ENCODE results near the gene FBLN1.

FBLN1 gene

GRCh38 chr22:45599836-45600577 lies 97.3 kb downstream of the FBLN1 start:
- no peaks in the 10 kb centered on the region for H3K9me3 ChIP-seq (ENCODE audit: insufficient read depth, low read depth, low read length)
- H3K79me2 ChIP-seq (ENCODE audit: insufficient read depth, low read length), result no peaks in the 10 kb centered on the region
- no peak overlapping the region for H3K9ac ChIP-seq (ENCODE audit: low read depth, low read length, poor library complexity, severe bottlenecking)
- H3K4me2 ChIP-seq (ENCODE audit: low read depth, low read length, poor library complexity, severe bottlenecking), result no peak overlapping the region
- H3K4me1 ChIP-seq (ENCODE audit: insufficient read depth, low read length, poor library complexity, severe bottlenecking), result peaks cover 33% of the 10 kb centered on the region
- no peaks in the 10 kb centered on the region for H3K27me3 ChIP-seq (ENCODE audit: insufficient read depth, low read length, poor library complexity, severe bottlenecking)
- H3K9me2 ChIP-seq (replicated peaks; ENCODE audit: low read depth, low read length), result no peaks in the 10 kb centered on the region
- no peaks in the 10 kb centered on the region for H3K36me3 ChIP-seq (ENCODE audit: insufficient read depth, low read length)
- TF ChIP-seq, protein P1, sequence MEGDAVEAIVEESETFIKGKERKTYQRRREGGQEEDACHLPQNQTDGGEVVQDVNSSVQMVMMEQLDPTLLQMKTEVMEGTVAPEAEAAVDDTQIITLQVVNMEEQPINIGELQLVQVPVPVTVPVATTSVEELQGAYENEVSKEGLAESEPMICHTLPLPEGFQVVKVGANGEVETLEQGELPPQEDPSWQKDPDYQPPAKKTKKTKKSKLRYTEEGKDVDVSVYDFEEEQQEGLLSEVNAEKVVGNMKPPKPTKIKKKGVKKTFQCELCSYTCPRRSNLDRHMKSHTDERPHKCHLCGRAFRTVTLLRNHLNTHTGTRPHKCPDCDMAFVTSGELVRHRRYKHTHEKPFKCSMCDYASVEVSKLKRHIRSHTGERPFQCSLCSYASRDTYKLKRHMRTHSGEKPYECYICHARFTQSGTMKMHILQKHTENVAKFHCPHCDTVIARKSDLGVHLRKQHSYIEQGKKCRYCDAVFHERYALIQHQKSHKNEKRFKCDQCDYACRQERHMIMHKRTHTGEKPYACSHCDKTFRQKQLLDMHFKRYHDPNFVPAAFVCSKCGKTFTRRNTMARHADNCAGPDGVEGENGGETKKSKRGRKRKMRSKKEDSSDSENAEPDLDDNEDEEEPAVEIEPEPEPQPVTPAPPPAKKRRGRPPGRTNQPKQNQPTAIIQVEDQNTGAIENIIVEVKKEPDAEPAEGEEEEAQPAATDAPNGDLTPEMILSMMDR (conservative IDR thresholded peaks at IDR 0.05; ENCODE audit: low read length), result no peak
- H4K20me1 ChIP-seq (ENCODE audit: insufficient read depth, low read length, poor library complexity, severe bottlenecking), result no peaks in the 10 kb centered on the region
- no peak overlapping the region for H2AFZ ChIP-seq (ENCODE audit: low read length)
- no peak overlapping the region for H3K4me3 ChIP-seq (ENCODE audit: low read length, poor library complexity, severe bottlenecking)
- H3F3A ChIP-seq (ENCODE audit: low read depth), result peaks cover 4% of the 10 kb centered on the region; the same call in 1 of the 2 replicates

DNA sequence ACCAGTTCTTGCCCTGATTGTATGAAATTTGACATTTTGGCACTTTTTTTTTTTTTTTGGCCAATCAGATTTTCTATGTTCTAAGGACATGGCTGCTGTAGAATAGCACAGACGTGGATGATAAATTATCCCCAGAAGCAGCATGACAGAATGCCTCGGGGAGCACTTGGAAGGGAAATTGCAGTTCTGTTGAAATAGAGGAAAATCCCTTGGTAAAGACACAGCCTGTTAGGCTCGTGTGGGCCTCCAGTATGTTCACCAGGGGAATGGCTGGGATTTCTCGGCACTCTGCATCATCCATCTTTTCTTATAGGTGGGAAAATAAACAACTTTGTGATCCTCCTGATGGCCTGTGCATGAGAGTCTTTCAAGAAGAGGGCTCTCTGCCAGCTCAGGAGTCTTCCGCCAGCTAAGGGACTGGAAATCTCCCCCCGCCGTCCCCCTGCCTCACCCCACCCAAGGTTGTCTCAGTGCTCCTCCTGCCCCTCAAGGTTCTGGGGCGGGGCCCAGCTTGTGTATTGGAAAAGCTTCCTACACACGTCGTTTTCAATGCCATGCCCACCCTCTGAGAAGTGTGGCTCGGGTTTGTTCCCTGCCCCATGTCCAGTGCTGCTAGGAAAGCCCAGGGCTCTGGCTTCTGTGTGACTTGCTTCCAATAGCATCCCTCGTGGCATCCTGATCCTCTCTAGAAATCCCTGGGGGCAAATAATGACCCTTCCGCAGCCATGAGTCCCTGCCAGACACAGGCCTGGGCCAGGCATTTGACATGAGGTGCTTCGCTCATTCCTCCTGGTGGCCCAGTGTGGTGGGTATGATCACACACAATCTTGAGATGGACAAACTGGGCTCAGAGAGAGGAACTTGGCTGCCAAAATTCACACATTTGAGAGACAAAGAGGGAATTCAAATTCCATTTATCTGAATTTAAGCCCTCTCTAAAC lies 98.4 kb downstream of the FBLN1 start:
- Histone ChIP-seq H3K9me2 (replicated peaks; ENCODE audit: low read depth, low read length) (no peaks in the 10 kb centered on the region), H3K4me1 (ENCODE audit: insufficient read depth, low read length, poor library complexity, severe bottlenecking) (peaks cover 42% of the 10 kb centered on the region), H3K9me3 (ENCODE audit: insufficient read depth, low read depth, low read length) (no peaks in the 10 kb centered on the region), H3K4me2 (ENCODE audit: low read depth, low read length, poor library complexity, severe bottlenecking) (no peak overlapping the region), H3K36me3 (ENCODE audit: insufficient read depth, low read length) (no peaks in the 10 kb centered on the region), H3F3A (ENCODE audit: low read depth) (peaks cover 4% of the 10 kb centered on the region; the same call in 1 of the 2 replicates), H3K79me2 (ENCODE audit: insufficient read depth, low read length) (no peaks in the 10 kb centered on the region), H2AFZ (ENCODE audit: low read length) (no peak overlapping the region), H3K27me3 (ENCODE audit: insufficient read depth, low read length, poor library complexity, severe bottlenecking) (no peaks in the 10 kb centered on the region), H3K4me3 (ENCODE audit: low read length, poor library complexity, severe bottlenecking) (no peak overlapping the region), H3K9ac (ENCODE audit: low read depth, low read length, poor library complexity, severe bottlenecking) (no peak overlapping the region), H4K20me1 (ENCODE audit: insufficient read depth, low read length, poor library complexity, severe bottlenecking) (no peaks in the 10 kb centered on the region)
- TF ChIP-seq, protein P1 (conservative IDR thresholded peaks at IDR 0.05; ENCODE audit: low read length), result no peak
- no peak for TF ChIP-seq EZH2phosphoT487 (IDR thresholded peaks at IDR 0.05; ENCODE audit: borderline replicate concordance)

- Histone ChIP-seq H3K4me3 (ENCODE audit: low read length, poor library complexity, severe bottlenecking) (peak overlapping the region; percentile 26), H3K27me3 (ENCODE audit: insufficient read depth, low read length, poor library complexity, severe bottlenecking) (no peaks in the 10 kb centered on the region), H3K9ac (ENCODE audit: low read depth, low read length, poor library complexity, severe bottlenecking) (peak overlapping the region; percentile 69)
Observed at GRCh38 chr22:45602004-45602733, 99.5 kb downstream of the FBLN1 start.

More at GRCh38 chr22:45602004-45602733, 99.5 kb downstream of the FBLN1 start:
- no peaks in the 10 kb centered on the region for H3K9me3 ChIP-seq (ENCODE audit: insufficient read depth, low read depth, low read length)
- no peaks in the 10 kb centered on the region for H3K79me2 ChIP-seq (ENCODE audit: insufficient read depth, low read length)
- peaks cover 53% of the 10 kb centered on the region for H3K4me1 ChIP-seq (ENCODE audit: insufficient read depth, low read length, poor library complexity, severe bottlenecking)
- H3K4me2 ChIP-seq (ENCODE audit: low read depth, low read length, poor library complexity, severe bottlenecking), result peak overlapping the region; percentile 81
- no peak overlapping the region for H2AFZ ChIP-seq (ENCODE audit: low read length)
- H3K9me2 ChIP-seq (replicated peaks; ENCODE audit: low read depth, low read length), result no peaks in the 10 kb centered on the region
- peaks cover 4% of the 10 kb centered on the region; the same call in 1 of the 2 replicates for H3F3A ChIP-seq (ENCODE audit: low read depth)
- H3K36me3 ChIP-seq (ENCODE audit: insufficient read depth, low read length), result no peaks in the 10 kb centered on the region
- no peak for TF ChIP-seq EZH2phosphoT487 (IDR thresholded peaks at IDR 0.05; ENCODE audit: borderline replicate concordance)
- TF ChIP-seq, protein P1 (conservative IDR thresholded peaks at IDR 0.05; ENCODE audit: low read length), result no peak
- no peaks in the 10 kb centered on the region for H4K20me1 ChIP-seq (ENCODE audit: insufficient read depth, low read length, poor library complexity, severe bottlenecking)
